SKM-1 (cell line): ENCODE measurements around the gene BTBD3.

Experiments
- DNase-seq: peaks from one replicate; lab custom pipeline; 2025; ENCODE audit not compliant: unreplicated experiment; lab: John Stamatoyannopoulos, UW

Gene BTBD3

DNA sequence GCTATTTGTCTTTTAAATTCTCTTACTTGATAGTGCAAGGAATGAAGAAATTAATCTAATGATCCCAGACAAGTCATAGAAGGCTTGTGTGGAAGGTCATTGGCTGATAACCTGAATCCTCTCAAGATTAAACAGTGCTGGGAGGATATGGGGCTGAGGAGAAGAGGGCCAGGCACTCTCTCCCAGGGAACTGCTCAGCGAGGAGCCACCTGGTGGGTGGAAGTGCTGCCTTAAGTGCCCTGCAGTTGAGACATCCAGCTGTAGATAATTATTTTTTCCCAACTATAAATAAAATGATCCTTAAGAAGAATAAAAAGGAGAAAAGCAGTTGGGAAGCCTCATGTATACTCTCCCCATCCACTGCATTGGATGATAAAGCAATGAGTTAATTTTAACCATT, 47.9 kb downstream of the BTBD3 start:
- DNase-seq, result no peak

- DNase-seq, result no peak
Measured at GRCh38 chr20:11966186-11966585, 48.5 kb downstream of the BTBD3 start.

GRCh38 chr20:11970243-11970836, 52.6 kb downstream of the BTBD3 start:
- DNase-seq, result no peak

- DNase-seq, result no peak
Measured at GRCh38 chr20:11972478-11972877, 54.8 kb downstream of the BTBD3 start.
